Loucy (cell line): ENCODE data around the gene C15orf62.

Source experiments
- H2AFZ ChIP-seq: fragments of 200-600 bp; sonication (generic); 2 replicates; pipeline ENCODE4 v1.6.0; 2016; ENCODE audit warnings: antibody characterized with exemption, mild to moderate bottlenecking, low read length, moderate library complexity
- H3F3A ChIP-seq: fragments of 200-600 bp; 2 replicates; pipeline ENCODE4 v1.6.0; 2016; ENCODE audit warnings: antibody characterized with exemption, low read depth, mild to moderate bottlenecking
- H3K27me3 ChIP-seq: fragments of 200-600 bp; sonication (generic); 2 replicates; pipeline ENCODE4 v1.6.1; 2014; ENCODE audit warnings: low read length, mild to moderate bottlenecking; ENCODE audit not compliant: insufficient read depth, poor library complexity, severe bottlenecking
- H3K36me3 ChIP-seq: fragments of 200-600 bp; sonication (generic); 2 replicates; pipeline ENCODE4 v1.6.1; 2016; ENCODE audit warnings: low read length; ENCODE audit not compliant: insufficient read depth
- H3K4me1 ChIP-seq: fragments of 200-600 bp; sonication (generic); 2 replicates; pipeline ENCODE4 v1.5.1; 2014; ENCODE audit warnings: low read length, mild to moderate bottlenecking; ENCODE audit not compliant: insufficient read depth, poor library complexity, severe bottlenecking
- H3K4me2 ChIP-seq: fragments of 200-600 bp; sonication (generic); 2 replicates; pipeline ENCODE4 v1.6.0; 2014; ENCODE audit warnings: antibody characterized with exemption, low read length, low read depth, mild to moderate bottlenecking; ENCODE audit not compliant: poor library complexity, severe bottlenecking
- H3K4me3 ChIP-seq: fragments of 200-600 bp; sonication (generic); 2 replicates; pipeline ENCODE4 v1.5.1; 2014; ENCODE audit warnings: low read length, mild to moderate bottlenecking, mixed read lengths; ENCODE audit not compliant: poor library complexity, severe bottlenecking
- H3K79me2 ChIP-seq: fragments of 200-600 bp; sonication (generic); 2 replicates; pipeline ENCODE4 v1.6.1; 2014; ENCODE audit warnings: low read length; ENCODE audit not compliant: insufficient read depth
- H3K9ac ChIP-seq: fragments of 200-600 bp; sonication (generic); 2 replicates; pipeline ENCODE4 v1.6.0; 2014; ENCODE audit warnings: mild to moderate bottlenecking, low read depth, low read length, moderate library complexity; ENCODE audit not compliant: poor library complexity, severe bottlenecking
- H3K9me2 ChIP-seq: fragments of 200-600 bp; sonication (generic); replicated peaks from 2 replicates; pipeline ENCODE4 v1.6.1; 2016; ENCODE audit warnings: low read depth, low read length, mixed read lengths
- H3K9me3 ChIP-seq: fragments of 200-600 bp; sonication (generic); 2 replicates; pipeline ENCODE4 v1.6.1; 2014; ENCODE audit warnings: mild to moderate bottlenecking, antibody characterized with exemption, low read length, low read depth; ENCODE audit not compliant: insufficient read depth
- H4K20me1 ChIP-seq: fragments of 200-600 bp; sonication (generic); 2 replicates; pipeline ENCODE4 v1.6.0; 2014; ENCODE audit warnings: antibody characterized with exemption, low read length, mild to moderate bottlenecking; ENCODE audit not compliant: insufficient read depth, poor library complexity, severe bottlenecking
- CTCF ChIP-seq: fragments of 200-600 bp; sonication (generic); conservative IDR thresholded peaks from 2 replicates; pipeline ENCODE4 v1.5.1; 2014; ENCODE audit warnings: mild to moderate bottlenecking, antibody characterized with exemption, low read length
- EZH2phosphoT487 ChIP-seq: fragments of 200-600 bp; IDR thresholded peaks from 2 replicates; pipeline ENCODE4 v1.6.1; 2018; ENCODE audit warnings: antibody characterized with exemption, mild to moderate bottlenecking, moderate library complexity, borderline replicate concordance

The C15orf62 gene

GRCh38 chr15:40821195-40821594, 51.4 kb downstream of the C15orf62 start:
- H3K9me3 ChIP-seq, result no peaks in the 10 kb centered on the region
- no peak overlapping the region for H3K4me3 ChIP-seq
- H3K4me2 ChIP-seq, result no peak overlapping the region

More at GRCh38 chr15:40821195-40821594, 51.4 kb downstream of the C15orf62 start:
- TF ChIP-seq CTCF (no peak), EZH2phosphoT487 (no peak)
- no peaks in the 10 kb centered on the region for H3K4me1 ChIP-seq
- H3K9me2 ChIP-seq, result no peaks in the 10 kb centered on the region
- H4K20me1 ChIP-seq, result no peaks in the 10 kb centered on the region
- no peaks in the 10 kb centered on the region for H3F3A ChIP-seq
- no peaks in the 10 kb centered on the region for H3K27me3 ChIP-seq
- H3K36me3 ChIP-seq, result no peaks in the 10 kb centered on the region
- no peak overlapping the region for H2AFZ ChIP-seq
- H3K79me2 ChIP-seq, result no peaks in the 10 kb centered on the region
- no peak overlapping the region for H3K9ac ChIP-seq
